PC-9 (cell line): ENCODE measurements around the gene TMEM63B.

Experiments used
- CTCF ChIP-seq: fragments of 200-600 bp; sonication (generic); conservative IDR thresholded peaks from 2 replicates; pipeline ENCODE4 v1.6.1; 2017; ENCODE audit warnings: mixed run types, antibody characterized with exemption, mild to moderate bottlenecking, moderate library complexity
- EZH2 ChIP-seq: fragments of 200-600 bp; sonication (generic); IDR thresholded peaks from 2 replicates; pipeline ENCODE4 v1.8.0; 2017; ENCODE audit warnings: antibody characterized with exemption, low read depth

- TF ChIP-seq CTCF (no peak), EZH2 (no peak)
Measured at GRCh38 chr6:44120692-44121443, 6.5 kb upstream of the TMEM63B start.
